ENCODE results near the gene DCTN5. TPM values are rescaled to one million over a fixed set of nuclear protein-coding genes. Genes with fewer than 3 reads are reported as not detected.
"Not testable (repeated sequence)": the region's sequence is repeated elsewhere in the genome, so short reads cannot be mapped to it uniquely, and the experiment has no call there.

Gene DCTN5
- polyA plus RNA-seq, 2 of the 4 experiments (the other 2 are of a cell fraction), result 64.6 to 91.1 TPM

DNA sequence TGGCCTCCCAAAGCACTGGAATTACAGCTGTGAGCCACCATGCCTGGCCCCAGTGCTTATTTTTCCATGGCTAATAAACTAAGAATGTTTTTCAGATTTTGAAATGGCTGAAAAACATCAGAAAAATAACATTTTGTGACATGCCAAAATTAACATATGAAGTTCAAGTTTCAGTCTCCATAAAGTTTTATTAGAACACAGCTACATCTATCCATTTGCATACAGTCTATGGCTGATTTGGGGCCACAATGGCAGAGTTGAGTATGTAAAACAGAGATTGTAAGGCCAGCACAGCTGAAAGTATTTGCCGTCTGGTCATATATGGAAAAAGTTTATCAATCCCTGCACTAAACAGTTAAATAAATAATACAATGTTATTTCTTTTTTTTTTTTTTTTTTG lies 31.3 kb upstream of the DCTN5 start:
- no peak for FAIRE-seq
- CTCF ChIA-PET, result interaction anchor here (0.8 to 2.7 kb wide), 2 partner anchors 11 to 13 kb away, joined by 3 to 10 read pairs; partner anchors contain the start of gene NDUFAB1

DNA sequence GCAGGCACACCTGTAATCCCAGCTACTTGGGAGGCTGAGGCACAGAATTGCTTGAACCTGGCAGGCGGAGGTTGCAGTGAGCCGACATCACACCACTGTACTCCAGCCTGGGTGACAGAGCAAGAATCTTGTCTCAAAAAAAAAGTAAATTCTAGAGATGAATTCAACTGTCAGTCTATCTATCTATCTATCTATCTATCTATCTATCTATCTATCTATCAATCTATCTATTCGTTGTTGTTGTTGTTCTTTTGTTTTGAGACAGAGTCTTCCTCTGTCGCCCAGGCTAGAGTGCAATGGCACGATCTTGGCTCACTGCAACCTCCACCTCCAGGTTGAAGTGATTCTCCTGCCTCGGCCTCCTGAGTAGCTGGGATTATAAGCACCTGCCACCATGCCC lies 30.4 kb upstream of the DCTN5 start:
- POLR2A ChIA-PET; H3K27ac ChIP-seq; FAIRE-seq; DNase-seq (ENCODE audit: low read depth in 1 of 2, low spot score in 1 of 2); CTCF ChIA-PET; H3K9me3 ChIP-seq; ATAC-seq; H3K4me2 ChIP-seq; H3K4me3 ChIP-seq: not testable (repeated sequence)
- WGBS (ENCODE audit: missing lambda C conversion rate), result 89% methylated on average over 6 of the region's 6 CpGs
- peaks cover 12% of the 10 kb centered on the region; the same call in 1 of the 3 replicates for H3K4me1 ChIP-seq

More for the DNA sequence above, 31.3 kb upstream of the DCTN5 start:
- Histone ChIP-seq H3K4me2 (no peak overlapping the region), H3K27ac (no peak overlapping the region), H3K4me1 (peaks cover 12% of the 10 kb centered on the region; the same call in 1 of the 3 replicates), H3K9me3 (no peaks in the 10 kb centered on the region), H3K4me3 (no peak overlapping the region)
- no peak for TF ChIP-seq TFCP2L1 (CRISPR knock-in tag; IDR thresholded peaks at IDR 0.05)
- TF ChIP-seq MYC (IDR thresholded peaks at IDR 0.05; ENCODE audit: borderline replicate concordance, low read length), result no peak
- TF ChIP-seq ESRRA (IDR thresholded peaks at IDR 0.05; ENCODE audit: borderline replicate concordance, low read length), result no peak
- TF ChIP-seq ATOH8 (CRISPR knock-in tag; IDR thresholded peaks at IDR 0.05; ENCODE audit: low read depth), result no peak
- no peak for TF ChIP-seq SREBF2 (IDR thresholded peaks at IDR 0.05)
- no peak for TF ChIP-seq HEYL (CRISPR knock-in tag; IDR thresholded peaks at IDR 0.05)
- TF ChIP-seq HMGXB4 (CRISPR knock-in tag; IDR thresholded peaks at IDR 0.05; ENCODE audit: borderline replicate concordance), result no peak
- no peak for TF ChIP-seq CHD4 (IDR thresholded peaks at IDR 0.05; ENCODE audit: borderline replicate concordance)
- TF ChIP-seq POLR2AphosphoS2 (conservative IDR thresholded peaks at IDR 0.05; ENCODE audit: low read length), result no peak
- no peak for TF ChIP-seq SMC3 (IDR thresholded peaks at IDR 0.05)
- no peak for TF ChIP-seq BHLHE40 (IDR thresholded peaks at IDR 0.05; ENCODE audit: low read depth, low read length)
- TF ChIP-seq FOSB (CRISPR knock-in tag; IDR thresholded peaks at IDR 0.05), result no peak
- no peak for TF ChIP-seq KDM1A (IDR thresholded peaks at IDR 0.05; ENCODE audit: low read depth)
- no peak for TF ChIP-seq MAX (IDR thresholded peaks at IDR 0.05)
- TF ChIP-seq RNF2 (IDR thresholded peaks at IDR 0.05; ENCODE audit: borderline replicate concordance, low read depth), result no peak
- TF ChIP-seq NFE2L2 (conservative IDR thresholded peaks at IDR 0.05; ENCODE audit: low read length), result no peak
- no peak for TF ChIP-seq ZNF302 (CRISPR knock-in tag; IDR thresholded peaks at IDR 0.05)
- TF ChIP-seq JUNB (IDR thresholded peaks at IDR 0.05), result no peak
- TF ChIP-seq RCOR1 (IDR thresholded peaks at IDR 0.05; ENCODE audit: low read depth, low read length), result no peak
- no peak for TF ChIP-seq EP300 (IDR thresholded peaks at IDR 0.05)
- DNase-seq (ENCODE audit: low read depth in 1 of 2, low spot score in 1 of 2) (no peak), ATAC-seq (no peak)
- 98% methylated on average over 1 of the region's 1 CpG for WGBS (ENCODE audit: missing lambda C conversion rate)
- POLR2A ChIA-PET, result no interaction called here

GRCh38 chr16:23611936-23612335 lies 29.3 kb upstream of the DCTN5 start:
- FAIRE-seq (no peak), DNase-seq (ENCODE audit: low read depth in 1 of 2, low spot score in 1 of 2) (no peak), ATAC-seq (no peak)
- ChIA-PET CTCF (interaction anchor here (0.6 to 0.7 kb wide), 2 partner anchors 28 to 185 kb away, joined by 3 read pairs; no protein-coding TSS in a partner anchor), POLR2A (no interaction called here)
- TF ChIP-seq CHD4 (IDR thresholded peaks at IDR 0.05; ENCODE audit: borderline replicate concordance) (no peak), ZNF302 (CRISPR knock-in tag; IDR thresholded peaks at IDR 0.05) (no peak), RAD21 (conservative IDR thresholded peaks at IDR 0.05 in 1 of 2, IDR thresholded peaks at IDR 0.05 in 1 of 2) (no peak), TP53 (CRISPR knock-in tag; IDR thresholded peaks at IDR 0.05) (no peak), NR3C1 (IDR thresholded peaks at IDR 0.05) (no peak), HEYL (CRISPR knock-in tag; IDR thresholded peaks at IDR 0.05) (no peak), TFCP2L1 (CRISPR knock-in tag; IDR thresholded peaks at IDR 0.05) (no peak), ZFP36 (IDR thresholded peaks at IDR 0.05; ENCODE audit: borderline replicate concordance, partially characterized antibody) (no peak), ATOH8 (CRISPR knock-in tag; IDR thresholded peaks at IDR 0.05; ENCODE audit: low read depth) (no peak)
- TF ChIP-seq, protein P1, sequence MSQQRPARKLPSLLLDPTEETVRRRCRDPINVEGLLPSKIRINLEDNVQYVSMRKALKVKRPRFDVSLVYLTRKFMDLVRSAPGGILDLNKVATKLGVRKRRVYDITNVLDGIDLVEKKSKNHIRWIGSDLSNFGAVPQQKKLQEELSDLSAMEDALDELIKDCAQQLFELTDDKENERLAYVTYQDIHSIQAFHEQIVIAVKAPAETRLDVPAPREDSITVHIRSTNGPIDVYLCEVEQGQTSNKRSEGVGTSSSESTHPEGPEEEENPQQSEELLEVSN (IDR thresholded peaks at IDR 0.05; ENCODE audit: borderline replicate concordance, low read depth), result no peak
- TF ChIP-seq, protein P2, sequence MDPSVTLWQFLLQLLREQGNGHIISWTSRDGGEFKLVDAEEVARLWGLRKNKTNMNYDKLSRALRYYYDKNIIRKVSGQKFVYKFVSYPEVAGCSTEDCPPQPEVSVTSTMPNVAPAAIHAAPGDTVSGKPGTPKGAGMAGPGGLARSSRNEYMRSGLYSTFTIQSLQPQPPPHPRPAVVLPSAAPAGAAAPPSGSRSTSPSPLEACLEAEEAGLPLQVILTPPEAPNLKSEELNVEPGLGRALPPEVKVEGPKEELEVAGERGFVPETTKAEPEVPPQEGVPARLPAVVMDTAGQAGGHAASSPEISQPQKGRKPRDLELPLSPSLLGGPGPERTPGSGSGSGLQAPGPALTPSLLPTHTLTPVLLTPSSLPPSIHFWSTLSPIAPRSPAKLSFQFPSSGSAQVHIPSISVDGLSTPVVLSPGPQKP (IDR thresholded peaks at IDR 0.05; ENCODE audit: low read depth, low read length), result no peak
- no peak overlapping the region for H3K27ac ChIP-seq
- no peaks in the 10 kb centered on the region for H3K9me3 ChIP-seq
- H3K4me3 ChIP-seq, result no peak overlapping the region
- 97% methylated on average over 3 of the region's 3 CpGs for WGBS (ENCODE audit: missing lambda C conversion rate)
- no peak overlapping the region for H3K4me2 ChIP-seq
- peaks cover 12% of the 10 kb centered on the region; the same call in 1 of the 3 replicates for H3K4me1 ChIP-seq

All from A549 (cell line).